Stimulated activated CD8-positive, alpha-beta memory T cell treated with anti-CD3 and anti-CD28 coated beads, Interleukin-7, amount 100 ng/mL, for 48 hours (primary cell): ENCODE results near the gene PRKG1.

Source experiments
- DNase-seq, 2 donors: peaks; one replicate each; pipeline ENCODE4 v3.0.0-alpha.2; 2020; ENCODE audit warnings: low read depth in 1 of 2; ENCODE audit errors: extremely low read depth in 1 of 2

PRKG1 gene

GRCh38 chr10:51900180-51900579 lies 825.9 kb downstream of the PRKG1 start:
- no peak for DNase-seq

DNA sequence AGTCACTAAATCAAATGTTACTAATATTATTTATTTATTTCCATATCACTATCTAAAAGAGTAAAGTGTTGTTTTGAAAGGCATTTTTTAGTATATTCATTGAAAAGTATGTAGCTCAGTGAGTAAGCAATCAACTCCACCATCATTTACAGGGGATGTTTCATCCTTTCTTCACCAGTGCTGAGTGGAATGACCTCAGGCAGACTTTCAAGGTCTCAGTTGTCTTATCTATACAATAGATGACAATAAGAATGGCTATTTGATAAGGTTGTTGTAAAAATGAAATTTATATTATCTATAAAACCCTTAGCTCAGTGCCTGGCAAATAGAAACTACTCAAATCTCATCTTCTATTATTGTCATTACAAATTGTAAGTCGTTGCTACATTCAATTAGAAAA lies 829.4 kb downstream of the PRKG1 start:
- no peak for DNase-seq

- DNase-seq: no peak
Measured at GRCh38 chr10:51905032-51905431, 830.7 kb downstream of the PRKG1 start.

DNA sequence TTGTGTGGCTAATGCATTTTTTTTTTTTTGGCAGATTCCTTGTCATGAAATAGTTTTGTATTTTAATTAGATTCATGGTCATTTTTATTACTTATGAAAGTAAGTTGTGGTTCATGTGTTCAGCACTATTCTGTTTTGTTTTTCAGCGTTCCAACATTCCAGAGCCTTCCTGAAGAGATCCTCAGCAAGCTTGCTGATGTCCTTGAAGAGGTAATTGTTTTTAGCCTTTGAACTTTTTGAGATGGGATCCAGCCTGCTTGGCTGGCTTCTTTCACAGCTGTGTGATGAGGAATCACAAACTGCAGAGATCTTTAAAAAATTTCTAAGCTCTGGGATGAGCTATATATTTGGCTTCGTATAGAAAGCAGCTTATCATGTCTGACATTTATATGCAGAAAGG lies 833.1 kb downstream of the PRKG1 start:
- no peak for DNase-seq

GRCh38 chr10:51910189-51910588 lies 835.9 kb downstream of the PRKG1 start:
- no peak for DNase-seq

- DNase-seq: no peak
Measured at GRCh38 chr10:51910596-51910995, 836.3 kb downstream of the PRKG1 start.

DNA sequence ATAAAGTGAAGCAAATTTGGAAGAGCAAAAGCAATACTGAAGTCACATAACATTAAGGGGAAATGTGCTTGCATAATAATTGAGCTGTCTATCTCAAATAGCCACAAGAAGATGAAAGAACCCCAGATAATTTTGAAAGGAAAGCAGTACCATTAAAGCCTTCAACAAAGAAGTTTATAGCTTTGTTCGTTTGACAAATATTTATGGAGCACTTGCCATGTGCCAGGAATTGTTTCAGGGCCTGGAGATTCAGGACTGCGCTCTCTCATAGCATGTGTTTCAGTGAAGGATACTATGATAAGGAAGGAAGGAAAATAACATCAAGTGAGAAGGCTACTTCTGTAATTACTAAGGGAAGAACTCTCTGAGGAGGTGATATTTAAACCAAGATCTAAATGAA lies 837.4 kb downstream of the PRKG1 start:
- DNase-seq: no peak

GRCh38 chr10:51915031-51915542 lies 840.8 kb downstream of the PRKG1 start:
- DNase-seq: no peak

DNA sequence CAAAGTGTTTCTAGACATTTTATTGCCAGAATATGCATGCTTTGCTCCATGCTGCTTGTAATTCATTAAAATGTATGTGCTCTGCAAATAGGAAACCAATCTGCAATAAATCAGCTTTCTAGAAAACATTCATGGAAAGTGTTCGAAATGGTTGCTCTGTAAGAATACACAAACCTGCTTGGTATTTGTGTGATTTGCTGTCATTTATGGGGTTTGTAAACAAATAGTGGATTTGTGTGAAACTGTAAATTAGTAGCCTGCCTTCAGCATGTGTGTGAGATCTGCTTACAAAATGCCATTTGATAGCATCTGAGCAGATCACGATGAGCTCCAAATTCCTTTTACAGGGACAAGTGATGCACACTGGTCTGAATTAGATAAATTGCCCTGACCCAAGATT lies 844.2 kb downstream of the PRKG1 start:
- DNase-seq: no peak

DNA sequence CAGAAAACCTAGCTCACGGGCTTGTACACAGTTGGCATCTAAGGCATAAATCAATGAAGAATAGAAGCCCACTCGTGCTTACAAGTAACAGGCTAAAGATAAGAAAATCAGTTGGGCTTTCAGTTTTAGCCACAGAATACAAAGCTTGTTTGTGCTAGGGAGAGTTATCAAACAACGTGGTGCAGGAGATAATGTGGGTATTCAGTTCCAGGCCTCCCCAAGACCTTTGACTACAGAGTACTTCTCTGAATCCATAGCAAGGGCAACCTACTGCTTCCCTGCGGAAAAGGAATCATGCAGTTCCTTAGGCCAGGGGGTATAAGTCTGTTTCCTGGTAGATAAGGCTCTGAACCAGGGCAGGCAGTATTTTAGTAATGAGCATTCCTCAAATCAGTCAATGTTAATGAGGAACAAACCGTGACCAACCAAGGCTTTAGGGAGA lies 844.6 kb downstream of the PRKG1 start:
- no peak for DNase-seq

GRCh38 chr10:51920672-51921071 lies 846.4 kb downstream of the PRKG1 start:
- no peak for DNase-seq

- no peak for DNase-seq
Measured at GRCh38 chr10:51924359-51924758, 850.1 kb downstream of the PRKG1 start.

DNA sequence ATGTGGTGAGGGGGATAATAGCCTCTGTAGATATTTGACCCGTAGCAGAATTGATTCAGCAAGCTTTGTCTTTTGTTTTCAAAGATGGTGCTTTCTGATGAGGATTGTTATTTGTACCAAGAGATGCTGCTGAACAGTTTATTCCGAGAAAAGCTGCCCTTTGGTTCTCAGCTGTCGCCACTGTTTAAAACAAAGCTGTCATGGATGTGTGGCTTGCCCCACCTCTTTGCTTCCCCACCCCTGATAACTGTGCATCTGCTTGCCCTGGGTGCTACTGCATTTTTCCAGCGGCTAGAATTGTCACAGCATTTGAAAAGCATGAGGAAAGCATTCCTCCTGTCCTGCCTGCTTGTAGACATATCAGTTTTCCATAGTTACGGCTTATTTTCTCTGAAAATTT lies 852.0 kb downstream of the PRKG1 start:
- no peak for DNase-seq

DNA sequence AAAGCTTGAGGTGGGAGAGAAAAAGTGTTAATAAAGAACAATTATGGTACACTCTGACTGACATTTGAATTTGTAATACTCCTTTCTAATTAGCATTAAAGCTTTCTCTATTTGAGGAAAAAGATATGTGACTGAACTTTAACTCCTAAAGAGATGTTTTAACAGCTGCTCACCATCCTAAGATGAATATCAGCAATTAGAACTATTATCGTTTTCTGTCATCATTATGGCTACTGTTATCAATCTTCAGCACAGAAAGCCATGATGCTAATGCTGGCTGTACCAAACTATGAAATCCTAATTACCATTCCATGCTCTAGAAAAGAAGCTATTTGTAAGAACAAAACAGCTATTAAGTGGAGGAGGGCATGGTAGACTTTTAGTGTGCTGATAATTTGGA lies 853.9 kb downstream of the PRKG1 start:
- DNase-seq: no peak

GRCh38 chr10:51932530-51932929 lies 858.2 kb downstream of the PRKG1 start:
- no peak for DNase-seq

DNA sequence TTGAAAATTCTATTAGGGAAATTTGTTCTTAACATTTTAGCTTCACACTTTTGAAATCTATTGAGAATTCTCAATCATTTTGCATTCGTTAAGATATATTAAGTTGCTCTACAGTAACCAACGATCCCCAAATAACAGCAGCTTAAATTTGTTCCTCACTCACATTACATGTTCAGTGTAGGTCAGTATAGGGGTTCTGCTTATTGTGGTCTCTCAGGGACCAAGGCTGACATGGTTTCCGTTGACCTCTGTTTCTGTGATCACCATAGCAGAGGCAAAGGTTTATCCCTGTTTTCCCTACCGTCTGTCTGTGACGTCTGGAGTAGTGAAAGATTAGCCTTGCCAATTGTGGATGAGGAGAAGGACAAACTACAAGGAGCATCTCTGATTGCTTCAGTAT lies 860.1 kb downstream of the PRKG1 start:
- no peak for DNase-seq

- DNase-seq: no peak
Measured at GRCh38 chr10:51935341-51935740, 861.1 kb downstream of the PRKG1 start.

DNA sequence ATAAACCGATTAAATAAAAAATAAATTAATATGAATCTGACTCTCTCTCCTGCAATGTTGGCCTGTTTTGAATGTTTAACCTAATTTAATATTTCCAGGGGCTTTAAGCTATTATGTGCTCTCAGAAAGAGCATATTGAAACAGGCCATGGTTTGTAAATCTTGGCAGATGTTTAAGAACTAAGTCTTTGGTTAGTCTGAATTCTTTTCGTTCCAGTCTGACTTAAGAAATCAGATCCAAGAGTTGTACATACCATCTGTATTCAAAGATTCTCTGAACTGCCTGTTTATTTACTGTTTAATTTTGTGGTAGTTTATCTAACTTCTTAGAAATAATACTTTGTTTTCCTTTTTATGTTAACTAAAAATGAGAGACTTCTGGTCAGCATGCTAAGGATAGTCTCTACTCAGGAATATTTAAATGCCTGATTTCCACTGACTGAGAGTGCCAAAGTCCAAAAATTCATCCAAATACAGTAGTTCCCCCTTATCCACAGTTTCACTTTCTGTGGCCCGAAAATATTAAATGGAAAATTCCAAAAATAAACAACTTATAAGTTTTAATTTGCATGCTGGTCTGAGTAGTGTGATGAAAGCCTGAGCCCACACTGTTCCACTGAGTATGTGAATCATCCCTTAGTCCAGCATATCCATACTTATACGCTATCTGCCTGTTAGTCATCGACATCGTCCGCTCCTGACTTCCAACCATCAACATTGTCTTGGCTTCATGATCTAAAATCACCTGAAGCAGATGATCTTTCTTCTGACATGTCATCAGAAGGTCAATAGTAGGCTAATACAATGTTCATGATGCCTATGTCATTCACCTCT lies 863.2 kb downstream of the PRKG1 start:
- DNase-seq: no peak

- no peak for DNase-seq
Measured at GRCh38 chr10:51950371-51950995, 876.2 kb downstream of the PRKG1 start.

DNA sequence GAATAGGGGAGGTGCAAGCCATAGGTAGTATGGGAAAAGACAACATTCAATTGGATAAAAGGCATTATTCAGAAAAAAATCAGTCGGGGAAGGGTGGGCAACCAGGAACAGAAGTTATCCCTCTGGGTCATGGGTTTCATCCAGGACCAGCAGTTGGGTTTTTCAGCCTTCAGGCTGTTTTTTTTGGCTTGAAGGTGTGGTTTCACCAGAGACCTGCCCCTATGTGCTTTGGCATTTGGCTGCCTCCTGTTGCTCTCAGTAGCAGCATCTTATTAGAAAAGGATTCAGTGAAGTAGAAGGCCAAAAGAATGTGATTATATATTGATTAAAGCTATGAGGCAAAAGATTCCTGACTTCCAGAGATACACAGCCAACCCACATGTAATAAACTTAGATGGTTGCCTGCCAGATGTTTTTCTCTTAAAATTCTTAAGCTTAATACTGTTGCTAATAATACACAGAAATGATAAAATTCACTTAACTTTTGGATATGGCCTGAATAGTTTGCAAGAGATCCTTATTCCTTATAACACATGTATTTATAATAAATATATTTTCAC lies 876.8 kb downstream of the PRKG1 start:
- no peak for DNase-seq

- no peak for DNase-seq
Measured at GRCh38 chr10:51951601-51952000, 877.3 kb downstream of the PRKG1 start.

- no peak for DNase-seq
Measured at GRCh38 chr10:51952056-51952455, 877.8 kb downstream of the PRKG1 start.
